BJ (cell line): ENCODE results near the gene MAPK1IP1L. TPM values are rescaled to one million over a fixed set of nuclear protein-coding genes. Genes with fewer than 3 reads are reported as not detected.
A peak's percentile ranks its signal among the peaks of the same experiment; 100 is the strongest.
"Not testable (repeated sequence)": the region's sequence is repeated elsewhere in the genome, so short reads cannot be mapped to it uniquely, and the experiment has no call there.

Source experiments
- CTCF ChIA-PET: fragments of 350-600 bp; formaldehyde crosslinking; extraction: SDS; loops from one replicate; lab custom pipeline; 2021; ENCODE audit warnings: antibody characterized with exemption, inconsistent platforms; lab: Yijun Ruan, JAX
- POLR2A ChIA-PET: fragments of 300-600 bp; sonication (Branson Sonifier 250); formaldehyde crosslinking; extraction: SDS; loops from one replicate; lab custom pipeline; 2021; ENCODE audit warnings: antibody characterized with exemption; lab: Charles Lee
- DNase-seq: peaks from one replicate; pipeline ENCODE4 v3.0.0-alpha.2; 2011; ENCODE audit warnings: low read depth
- H3K27me3 ChIP-seq: 2 replicates; pipeline ENCODE4 v1.6.0; 2011; ENCODE audit warnings: low read length; ENCODE audit not compliant: control insufficient read depth, insufficient read depth
- H3K36me3 ChIP-seq: 2 replicates; pipeline ENCODE4 v1.5.1; 2011; ENCODE audit warnings: low read length; ENCODE audit not compliant: control insufficient read depth, insufficient read depth
- H3K4me3 ChIP-seq: 2 replicates; pipeline ENCODE4 v1.5.1; 2011; ENCODE audit warnings: low read depth, mild to moderate bottlenecking, control low read depth, low read length
- CTCF ChIP-seq: IDR thresholded peaks from 2 replicates; pipeline ENCODE4 v1.5.1; 2011; ENCODE audit warnings: low read depth, mild to moderate bottlenecking, control low read depth, inconsistent platforms, low read length, moderate library complexity; ENCODE audit not compliant: insufficient read depth
- polyA plus RNA-seq: library from polyadenylated mRNA; depleted of rRNA; stranded (reverse); fragments of >200 nt; gene quantifications from 2 replicates; pipeline ENCODE4 v1.2.3, GENCODE V29; 2011

MAPK1IP1L gene
- polyA plus RNA-seq, 1 experiment, result 90.0 TPM

DNA sequence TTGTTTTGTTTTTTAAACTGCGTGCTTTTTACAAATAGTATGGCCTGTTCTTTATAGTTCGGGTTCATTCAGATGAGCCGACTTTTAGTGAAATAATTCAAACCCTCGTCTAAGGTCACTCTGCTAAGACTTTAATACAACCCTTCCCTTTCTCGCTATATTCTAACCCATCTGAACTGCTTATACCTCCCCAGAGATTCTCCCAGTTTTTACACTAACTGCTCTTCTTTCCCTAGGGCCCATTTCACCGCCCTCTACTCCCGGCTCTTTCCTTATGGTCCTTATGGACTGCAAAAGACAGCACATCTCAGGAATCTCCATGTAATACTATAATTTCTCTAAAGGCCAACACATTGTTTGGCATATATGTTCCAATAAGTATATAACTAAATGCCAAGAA is 2.1 kb downstream of the MAPK1IP1L start:
- CTCF ChIA-PET, result interaction anchor here (1.2 kb wide), 1 partner anchor 107 kb away, joined by 5 read pairs; no protein-coding TSS in a partner anchor
- peaks cover 2% of the 10 kb centered on the region; the same call in 1 of the 2 replicates for H3K36me3 ChIP-seq

GRCh38 chr14:55054098-55054497 is 2.7 kb downstream of the MAPK1IP1L start:
- no peak overlapping the region for H3K4me3 ChIP-seq
- ChIA-PET POLR2A (no interaction called here), CTCF (no interaction called here)
- H3K36me3 ChIP-seq, result peaks cover 2% of the 10 kb centered on the region; the same call in 1 of the 2 replicates
- no peak for TF ChIP-seq CTCF
- H3K27me3 ChIP-seq, result no peaks in the 10 kb centered on the region
- DNase-seq, result no peak

More for the DNA sequence above, 2.1 kb downstream of the MAPK1IP1L start:
- DNase-seq, result no peak
- no peaks in the 10 kb centered on the region for H3K27me3 ChIP-seq
- POLR2A ChIA-PET, result no interaction called here
- no peak for TF ChIP-seq CTCF
- peak overlapping the region; percentile 95; the same call in 1 of the 2 replicates for H3K4me3 ChIP-seq

- TF ChIP-seq CTCF, result no peak
- no peak for DNase-seq
- ChIA-PET CTCF (no interaction called here), POLR2A (no interaction called here)
- peaks cover 9% of the 10 kb centered on the region for H3K36me3 ChIP-seq
- H3K4me3 ChIP-seq, result no peak overlapping the region
- no peaks in the 10 kb centered on the region for H3K27me3 ChIP-seq
Measured at GRCh38 chr14:55057919-55058318, 6.5 kb downstream of the MAPK1IP1L start.

DNA sequence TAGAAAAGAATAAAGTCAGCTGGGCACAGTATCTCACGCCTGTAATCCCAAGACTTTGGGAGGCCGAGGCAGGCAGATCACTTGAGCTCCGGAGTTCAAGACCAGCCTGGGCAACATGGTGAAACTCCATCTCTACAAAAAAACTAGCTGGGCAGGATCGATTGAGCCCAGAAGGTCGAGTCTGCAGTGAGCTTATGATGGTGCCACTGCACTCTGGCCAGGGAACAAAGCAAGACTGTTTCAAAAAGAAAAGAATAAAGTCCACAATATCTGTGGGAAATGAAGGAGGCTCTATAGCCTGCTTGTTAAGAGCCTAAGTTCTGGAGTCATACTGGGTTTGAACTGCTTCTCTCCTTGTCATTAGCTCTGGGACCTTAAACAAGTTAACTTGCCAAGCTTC is 7.9 kb downstream of the MAPK1IP1L start:
- CTCF ChIA-PET, result interaction anchor here (1.1 to 1.5 kb wide), 2 partner anchors 8 to 9 kb away, joined by 3 to 9 read pairs; partner anchors contain the start of gene MAPK1IP1L
- POLR2A ChIA-PET, result no interaction called here
- no peak for TF ChIP-seq CTCF
- Histone ChIP-seq H3K36me3 (peaks cover 12% of the 10 kb centered on the region), H3K4me3 (no peak overlapping the region), H3K27me3 (no peaks in the 10 kb centered on the region)
- DNase-seq, result no peak

GRCh38 chr14:55062517-55063351 is 11.3 kb downstream of the MAPK1IP1L start:
- POLR2A ChIA-PET, result no interaction called here
- no peak for DNase-seq
- CTCF ChIA-PET, result interaction anchor here (1.2 to 2.0 kb wide), 2 partner anchors 11 to 107 kb away, joined by 3 to 12 read pairs; partner anchors contain the start of gene MAPK1IP1L
- H3K27me3 ChIP-seq, result no peaks in the 10 kb centered on the region
- H3K4me3 ChIP-seq, result no peak overlapping the region
- H3K36me3 ChIP-seq, result peaks cover 12% of the 10 kb centered on the region
- TF ChIP-seq CTCF, result no peak

GRCh38 chr14:55064896-55065295 is 13.4 kb downstream of the MAPK1IP1L start:
- H3K36me3 ChIP-seq, DNase-seq, H3K4me3 ChIP-seq, H3K27me3 ChIP-seq, POLR2A ChIA-PET: not testable (repeated sequence)
- CTCF ChIA-PET, result interaction anchor here (0.9 to 2.1 kb wide), 2 partner anchors 14 to 27 kb away, joined by 3 to 8 read pairs; partner anchors contain the start of gene MAPK1IP1L
